HG03439 (cell line): Measurements from ENCODE around the gene PSPC1.
"Not testable (repeated sequence)": the region's sequence is repeated elsewhere in the genome, so short reads cannot be mapped to it uniquely, and the experiment has no call there.

Source experiments
- ATAC-seq: cut with Tn5 transposase; IDR thresholded peaks from one replicate; pipeline ENCODE4 v1.9.1; 2021; ENCODE audit warnings: mild to moderate bottlenecking, moderate library complexity; ENCODE audit not compliant: unreplicated experiment

The PSPC1 gene

DNA sequence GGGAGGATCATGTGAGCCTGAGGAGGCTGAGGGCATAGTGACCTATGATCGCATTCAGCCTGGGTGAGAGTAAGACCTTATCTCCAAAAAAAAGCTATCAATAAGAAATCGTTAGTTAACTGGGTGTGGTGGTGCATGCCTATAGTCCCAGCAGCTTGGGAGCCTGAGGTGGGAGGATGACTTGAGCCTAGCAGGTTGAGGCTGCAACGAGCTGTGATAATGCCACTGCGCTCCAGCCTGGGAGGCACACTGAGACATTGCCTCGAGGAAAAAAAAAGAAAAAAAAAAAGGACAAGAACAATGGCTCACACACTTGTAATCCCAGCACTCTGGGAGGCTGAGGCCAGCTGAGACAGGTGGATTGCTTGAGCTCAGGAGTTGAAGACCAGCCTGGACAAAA lies 16.2 kb downstream of the PSPC1 start:
- no peak for ATAC-seq

DNA sequence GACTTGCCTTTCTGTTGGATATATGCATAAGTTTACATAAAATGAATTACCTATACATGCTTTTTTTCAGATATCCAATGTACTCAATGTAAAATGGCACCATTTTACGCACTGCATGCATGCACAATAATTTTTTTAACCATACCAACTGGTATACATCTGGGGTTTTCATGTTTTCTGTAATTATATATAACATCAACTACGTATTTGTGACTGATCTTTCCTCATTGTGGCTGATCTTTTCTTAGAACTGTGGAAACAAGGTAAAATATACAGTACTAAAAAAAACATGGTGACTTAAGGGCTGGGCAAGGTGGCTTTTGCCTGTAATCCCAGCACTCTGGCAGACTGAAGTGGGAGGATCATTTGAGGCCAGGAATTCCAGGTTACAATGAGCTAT lies 18.5 kb downstream of the PSPC1 start:
- ATAC-seq = no peak

DNA sequence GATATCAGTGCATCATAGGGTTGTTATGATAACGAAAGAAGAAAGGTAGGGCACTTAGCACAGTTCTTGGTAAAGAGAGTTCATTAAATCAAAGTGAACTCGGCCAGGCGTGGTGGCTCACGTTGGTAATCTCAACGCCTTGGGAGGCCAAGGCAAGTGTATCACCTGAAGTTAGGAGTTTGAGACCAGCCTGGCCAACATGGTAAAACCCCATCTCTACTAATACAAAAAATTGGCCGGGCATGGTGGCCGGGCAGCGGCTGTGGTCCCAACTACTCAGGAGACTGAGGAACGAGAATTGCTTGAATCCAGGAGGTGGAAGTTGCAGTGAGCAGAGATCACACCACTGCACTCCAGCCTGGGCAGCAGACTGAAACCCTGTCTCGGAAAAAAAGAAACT lies 19.1 kb downstream of the PSPC1 start:
- no peak for ATAC-seq

- ATAC-seq = no peak
Measured at GRCh38 chr13:19759669-19760068, 23.1 kb downstream of the PSPC1 start.

- ATAC-seq = no peak
Measured at GRCh38 chr13:19742643-19743042, 40.1 kb downstream of the PSPC1 start.

DNA sequence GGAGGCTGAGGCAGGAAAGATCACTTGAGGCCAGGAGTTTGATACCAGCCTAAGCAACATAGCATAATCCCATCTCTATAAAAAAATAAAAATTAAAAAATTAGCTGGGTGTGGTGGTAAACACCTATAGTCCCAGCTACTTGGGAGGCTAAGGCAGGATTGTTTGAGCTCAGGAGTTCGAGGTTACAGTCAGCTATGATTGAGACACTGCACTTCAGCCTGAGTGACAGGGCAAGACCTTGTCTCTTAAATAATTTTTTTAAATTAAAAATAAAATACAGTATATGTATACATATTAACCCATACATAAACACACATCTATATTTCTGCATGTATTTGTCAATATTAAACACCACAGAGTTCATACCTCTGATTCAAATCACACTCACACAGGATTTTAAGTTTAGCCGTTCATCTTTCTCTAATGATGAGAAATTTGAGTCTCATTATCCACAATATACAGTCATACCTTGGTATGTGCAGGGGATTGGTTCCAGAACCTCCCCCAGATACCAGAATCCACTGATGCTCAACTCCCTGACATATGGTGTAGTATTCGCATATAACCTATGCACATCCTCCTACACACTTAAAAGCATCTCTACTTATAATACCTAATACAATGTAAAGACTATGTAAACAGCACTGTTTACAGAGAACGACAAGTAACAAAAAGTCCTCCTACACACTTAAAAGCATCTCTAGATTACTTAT lies 44.7 kb downstream of the PSPC1 start:
- ATAC-seq = no peak

DNA sequence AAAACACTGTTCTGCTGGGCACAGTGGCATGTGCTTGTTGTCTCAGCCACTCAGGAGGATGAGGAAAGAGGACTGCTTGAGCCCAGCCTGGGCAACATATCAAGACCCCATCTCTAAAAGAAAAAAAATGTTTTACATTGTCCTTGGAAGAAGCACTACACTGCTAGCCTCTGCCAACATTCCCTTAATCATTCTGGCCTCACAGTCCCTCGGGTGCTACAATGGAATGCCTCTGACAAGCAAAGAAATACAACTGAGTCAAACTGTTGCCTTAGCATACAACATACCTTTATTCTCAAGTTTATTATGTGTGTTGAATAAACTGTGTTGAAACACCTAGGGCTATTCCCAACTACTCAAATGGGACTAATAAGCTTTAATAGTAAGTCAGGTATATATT lies 56.1 kb downstream of the PSPC1 start:
- no peak for ATAC-seq

DNA sequence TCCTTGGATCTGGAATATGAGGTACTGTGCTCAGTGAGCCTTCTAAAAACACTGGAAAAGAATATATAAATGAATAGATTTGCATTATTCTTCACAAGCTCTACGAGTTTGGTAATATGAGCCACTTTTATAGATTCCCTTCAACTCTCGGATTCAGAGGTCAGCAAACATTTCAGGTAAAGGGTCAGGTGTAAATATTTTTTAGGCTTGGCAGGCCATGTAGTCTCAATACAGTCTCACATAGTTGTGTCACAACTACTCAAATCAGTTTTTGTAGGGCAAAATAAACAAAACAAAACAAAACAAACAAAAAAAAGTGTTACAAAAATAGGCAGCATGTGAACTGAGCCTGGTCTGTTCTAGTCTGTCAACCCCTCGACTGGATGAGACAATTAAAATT lies 57.4 kb downstream of the PSPC1 start:
- no peak for ATAC-seq

DNA sequence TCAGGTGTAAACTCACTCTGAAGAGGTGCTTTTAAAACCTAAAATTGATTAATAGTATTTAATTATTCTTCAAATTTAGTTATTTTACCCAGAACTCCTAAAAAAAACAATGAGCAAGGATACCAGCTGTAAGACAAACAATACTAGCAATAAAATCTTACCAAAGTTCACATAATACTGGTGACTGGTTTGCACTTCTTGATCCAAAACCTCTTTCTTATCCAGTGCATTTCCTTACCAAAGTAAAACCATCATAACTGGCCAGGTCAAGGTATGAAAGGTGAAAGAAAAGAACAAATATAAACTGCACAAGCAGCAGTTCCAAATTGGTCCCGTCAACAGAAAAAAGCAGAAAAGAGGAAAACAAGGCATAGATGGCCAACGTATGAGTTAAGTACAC lies 62.7 kb downstream of the PSPC1 start:
- ATAC-seq = no peak

DNA sequence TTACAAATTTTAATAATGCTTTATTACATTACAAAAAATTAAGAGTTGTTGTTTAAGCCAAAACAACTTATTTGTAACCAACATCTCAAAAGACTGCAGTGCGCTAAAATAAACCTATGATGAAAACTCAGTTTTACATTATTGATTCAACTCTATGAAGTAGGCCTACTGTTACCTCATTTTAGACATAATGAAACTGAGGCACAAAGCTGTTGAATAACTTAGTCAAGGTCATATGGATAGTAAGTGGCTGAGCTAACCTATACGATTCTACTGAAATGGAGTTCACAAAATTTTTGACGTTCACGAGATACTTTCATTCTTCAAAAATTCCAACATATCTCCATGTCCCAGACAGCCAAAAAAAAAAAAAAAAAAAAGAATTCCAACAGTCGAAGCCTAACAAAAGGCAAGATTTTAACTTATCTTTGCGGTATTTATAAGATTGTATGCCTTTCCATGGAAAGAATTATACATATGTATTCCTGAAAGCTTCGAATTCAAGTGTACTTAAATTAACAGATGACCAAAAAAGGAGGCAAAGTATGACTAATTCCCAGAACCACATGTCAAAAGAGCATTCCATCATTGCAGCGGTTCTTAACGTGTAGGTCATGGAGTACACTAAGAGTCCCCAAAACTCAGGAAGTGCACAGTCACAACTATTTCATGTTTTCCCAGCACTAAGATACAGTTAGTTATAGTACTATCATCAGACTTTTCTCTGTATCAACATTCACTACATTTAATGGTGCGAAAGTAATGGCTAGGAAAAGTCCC lies 69.4 kb downstream of the PSPC1 start:
- ATAC-seq = no peak

DNA sequence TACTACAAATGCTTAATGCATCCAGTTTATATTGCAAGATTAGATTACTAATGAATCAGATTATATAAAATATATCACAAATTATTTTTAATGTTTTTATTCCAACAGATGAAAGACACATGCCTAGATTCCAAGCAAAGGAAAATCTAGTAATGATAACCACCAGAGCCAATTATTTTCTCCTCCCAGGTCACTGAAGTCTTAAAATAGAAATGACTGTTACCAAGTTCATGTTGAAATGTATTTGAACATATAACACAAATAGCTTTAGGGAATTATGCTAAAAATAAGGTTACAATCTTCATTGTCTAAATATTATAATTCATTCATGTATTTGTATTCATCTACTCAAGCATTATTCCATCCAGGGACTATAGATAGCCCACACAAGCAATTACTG lies 73.0 kb downstream of the PSPC1 start:
- ATAC-seq = not testable (repeated sequence)

- ATAC-seq = not testable (repeated sequence)
Measured at GRCh38 chr13:19709039-19709438, 73.7 kb downstream of the PSPC1 start.

- not testable (repeated sequence) for ATAC-seq
Measured at GRCh38 chr13:19704256-19704655, 78.5 kb downstream of the PSPC1 start.

DNA sequence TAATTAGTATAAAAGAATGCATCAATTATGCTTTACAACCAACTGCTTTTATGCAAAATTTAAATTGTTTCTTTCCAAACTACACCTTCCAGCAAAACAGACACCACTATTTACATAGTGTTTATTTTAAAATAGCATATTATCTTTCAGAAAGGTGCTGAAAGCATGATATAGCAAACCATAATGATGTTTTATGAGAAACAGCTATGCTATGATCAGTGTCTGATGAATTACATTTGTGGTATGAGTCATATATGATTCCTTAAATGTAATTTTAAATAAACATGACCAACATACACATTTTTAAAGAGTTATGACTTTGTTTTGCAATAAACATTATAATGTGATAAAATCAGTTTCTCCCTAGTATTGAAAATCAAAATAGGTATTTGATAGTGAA lies 81.1 kb downstream of the PSPC1 start:
- not testable (repeated sequence) for ATAC-seq

DNA sequence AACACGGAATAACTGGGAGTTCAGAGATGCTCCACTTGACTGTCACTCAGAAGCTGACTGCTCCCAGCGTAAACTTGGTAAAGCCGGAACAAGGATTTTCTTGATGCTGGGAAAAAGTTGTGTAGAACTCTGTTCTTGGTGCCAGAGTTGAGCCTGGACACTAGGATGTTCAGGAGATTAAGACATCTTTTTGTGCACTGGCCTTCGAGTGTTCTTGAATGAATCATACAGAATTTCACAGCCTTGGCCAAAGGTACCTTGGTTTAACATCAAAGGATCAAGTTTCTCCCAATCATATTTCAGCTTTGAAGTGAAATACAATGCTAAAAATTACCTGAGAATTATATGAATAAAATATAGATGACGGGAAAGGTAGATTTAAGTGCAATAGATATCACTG lies 81.8 kb downstream of the PSPC1 start:
- not testable (repeated sequence) for ATAC-seq

- ATAC-seq = no peak
Measured at GRCh38 chr13:19695829-19696228, 86.9 kb downstream of the PSPC1 start.

DNA sequence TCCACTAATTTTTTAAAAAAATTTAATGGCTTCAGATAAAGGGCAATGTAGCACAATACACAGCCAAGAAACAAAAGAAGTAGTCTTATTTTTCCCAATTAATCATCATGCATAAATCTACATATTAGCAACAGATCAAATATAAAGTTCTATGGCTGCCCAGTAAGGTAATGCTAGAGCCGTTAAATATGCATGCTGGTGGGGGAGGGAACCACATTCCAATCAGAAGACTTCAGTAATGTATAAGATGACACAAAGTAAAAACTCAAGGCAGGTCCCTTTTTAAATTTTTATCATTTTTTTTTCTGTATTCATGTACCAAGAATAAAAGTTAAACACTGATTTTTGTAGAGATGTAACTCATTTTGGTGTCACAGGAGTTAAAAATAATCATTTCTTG lies 87.3 kb downstream of the PSPC1 start:
- ATAC-seq = no peak

- not testable (repeated sequence) for ATAC-seq
Measured at GRCh38 chr13:19691447-19691846, 91.3 kb downstream of the PSPC1 start.

GRCh38 chr13:19685437-19685836 lies 97.3 kb downstream of the PSPC1 start:
- no peak for ATAC-seq

DNA sequence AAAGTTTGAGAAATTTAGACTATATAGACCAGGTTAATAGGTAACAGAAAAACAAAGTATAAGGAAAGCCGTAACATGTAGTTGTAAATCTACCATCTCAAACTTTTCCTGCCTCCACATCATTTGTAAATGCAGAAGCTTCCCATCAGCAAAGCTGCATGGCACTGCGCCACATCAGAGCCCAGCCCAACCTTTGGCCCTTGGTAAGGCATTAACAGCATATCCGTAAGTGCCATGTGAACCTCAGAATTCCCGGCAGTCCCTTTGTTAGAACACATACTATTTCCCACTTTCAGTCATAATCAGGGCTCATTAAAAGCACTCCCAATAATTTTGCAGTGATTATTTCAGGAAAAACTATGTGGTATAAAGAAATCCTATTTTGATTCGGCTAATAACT lies 97.7 kb downstream of the PSPC1 start:
- no peak for ATAC-seq

- ATAC-seq = no peak
Measured at GRCh38 chr13:19681517-19681916, 101.2 kb downstream of the PSPC1 start.

DNA sequence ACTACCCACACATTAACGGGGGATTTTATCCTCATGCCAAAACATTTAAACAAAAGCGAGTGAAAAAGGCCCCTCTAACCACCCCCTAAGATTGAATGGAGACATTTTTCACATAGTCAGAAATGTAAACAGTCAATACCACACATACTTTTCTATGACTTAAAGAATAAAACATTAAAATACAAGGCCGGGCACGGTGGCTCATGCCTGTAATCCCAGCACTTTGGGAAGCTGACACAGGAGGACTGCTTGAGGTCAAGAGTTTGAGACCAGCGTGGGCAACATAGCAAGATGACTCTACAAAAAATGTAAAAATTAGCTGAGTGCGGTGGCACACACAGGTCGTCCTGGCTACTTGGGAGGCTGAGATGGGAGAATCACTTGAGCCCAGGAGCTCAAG lies 102.0 kb downstream of the PSPC1 start:
- no peak for ATAC-seq
